SU-DHL-6 (cell line): ENCODE results near the gene CIAO2B.

Experiments
- CTCF ChIP-seq: fragments of 200-600 bp; sonication (generic); IDR thresholded peaks from one replicate; pipeline ENCODE4 v1.5.1; 2017; ENCODE audit warnings: antibody characterized with exemption, mild to moderate bottlenecking, low read length, moderate library complexity; ENCODE audit not compliant: insufficient read depth, poor library complexity, severe bottlenecking
- EZH2phosphoT487 ChIP-seq: fragments of 200-600 bp; sonication (generic), shearing (Covaris generic); conservative IDR thresholded peaks from 2 replicates; pipeline ENCODE4 v1.6.1; 2018; ENCODE audit warnings: mild to moderate bottlenecking, antibody characterized with exemption, low read length, moderate library complexity, mixed read lengths

GRCh38 chr16:66961065-66961744, 27.0 kb upstream of the CIAO2B start, which contains the start of gene CES3:
- TF ChIP-seq EZH2phosphoT487 (no peak), CTCF (peak; percentile 92)
